ENCODE results near the gene MAGI2.

GRCh38 chr7:78777829-78778228 lies 675.6 kb downstream of the MAGI2 start:
- TF ChIP-seq CTCF (IDR thresholded peaks at IDR 0.05) (no peak), POLR2A (IDR thresholded peaks at IDR 0.05) (no peak), EP300 (IDR thresholded peaks at IDR 0.05) (no peak)
